ENCODE data around the gene LSM4.

The LSM4 gene

DNA sequence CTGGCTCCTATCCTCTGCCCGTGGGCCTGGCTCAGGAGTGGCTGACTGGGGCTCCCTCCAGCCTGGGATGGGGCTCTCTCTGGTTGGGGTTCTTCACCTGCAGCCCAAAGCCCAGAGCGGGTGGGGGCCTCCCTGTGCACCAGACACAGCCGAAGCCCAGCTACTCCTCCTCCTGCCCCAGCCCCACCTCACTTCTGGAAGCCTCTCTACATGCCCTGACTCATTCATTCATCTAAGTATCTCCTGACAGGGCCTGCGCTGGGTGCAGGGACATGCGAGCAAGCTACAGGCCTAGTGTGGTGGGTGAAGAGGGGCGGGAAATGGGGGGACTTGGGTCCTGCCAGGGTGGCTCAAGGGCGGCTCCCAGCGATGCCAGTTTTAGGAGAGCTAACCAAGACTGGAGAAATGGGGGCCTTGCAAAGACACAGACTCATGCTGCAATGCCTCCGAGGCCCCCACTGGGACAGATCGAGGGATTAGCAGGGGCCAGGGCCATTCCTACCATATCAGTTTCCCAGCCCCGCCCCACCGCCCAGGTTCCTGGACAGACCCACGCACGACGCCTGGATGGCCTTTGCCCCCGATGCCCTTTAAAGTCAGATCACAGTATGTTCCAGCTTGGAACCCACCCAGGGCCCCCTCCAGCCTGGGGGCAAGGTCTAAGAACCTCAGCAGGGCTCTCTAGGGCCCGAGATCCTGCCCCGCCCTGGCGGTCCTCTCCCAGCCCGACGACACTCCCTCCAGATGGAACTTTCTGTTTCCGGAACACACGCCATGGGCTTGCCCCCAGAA, 12.6 kb downstream of the LSM4 start:
- no peak for DNase-seq

DNA sequence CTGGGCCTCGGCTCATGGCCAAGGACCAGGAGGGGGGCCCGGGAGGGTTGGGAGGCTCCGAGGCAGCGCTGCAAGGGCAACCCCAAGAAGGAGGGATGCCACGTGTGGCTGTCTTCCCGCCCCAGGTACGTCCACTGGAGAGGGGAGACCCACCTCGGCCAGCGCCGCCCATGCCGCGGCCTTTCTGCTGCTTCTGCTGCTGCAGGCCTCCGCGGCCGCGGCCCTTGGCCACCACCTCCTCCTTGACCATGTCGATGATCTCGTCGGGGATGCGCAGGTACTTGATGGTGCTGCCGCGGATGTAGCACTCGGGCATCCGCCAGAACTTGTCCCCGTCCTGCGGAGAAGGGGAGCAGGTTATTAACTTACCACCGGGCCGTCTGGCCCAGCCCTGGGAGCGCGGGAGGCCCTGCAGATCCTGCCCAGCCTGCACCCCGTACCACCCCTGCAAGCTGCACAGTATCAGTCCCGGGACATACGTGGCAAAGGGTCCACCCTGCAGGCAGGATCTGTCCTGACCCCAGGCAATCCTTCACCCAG, 13.3 kb downstream of the LSM4 start:
- DNase-seq, result no peak

GRCh38 chr19:18308948-18309325, 13.9 kb downstream of the LSM4 start:
- no peak for DNase-seq

GRCh38 chr19:18308051-18308947, 14.6 kb downstream of the LSM4 start:
- no peak for DNase-seq

GRCh38 chr19:18307271-18307681, 15.6 kb downstream of the LSM4 start:
- DNase-seq, result no peak

DNA sequence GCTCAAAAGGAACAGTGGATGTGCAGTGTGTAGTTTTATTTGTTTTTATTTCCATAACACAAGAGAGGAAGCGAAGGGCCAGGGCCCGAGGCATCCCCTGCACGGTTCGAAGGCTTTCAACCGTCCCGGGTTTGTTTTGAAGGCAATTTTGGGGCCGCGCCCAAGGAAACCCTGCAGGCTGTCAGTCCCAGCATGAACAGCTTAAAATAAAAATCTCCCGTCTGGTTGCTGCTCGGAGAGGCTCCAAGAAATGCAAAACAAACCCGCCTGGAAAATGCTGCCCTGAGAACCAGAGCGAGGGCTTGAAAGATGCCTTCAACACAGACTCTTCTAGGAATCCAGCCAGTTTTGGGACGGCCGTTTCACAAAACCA, 16.0 kb downstream of the LSM4 start:
- no peak for DNase-seq

- DNase-seq, result no peak
Observed at GRCh38 chr19:18306209-18306887, 16.5 kb downstream of the LSM4 start.

DNA sequence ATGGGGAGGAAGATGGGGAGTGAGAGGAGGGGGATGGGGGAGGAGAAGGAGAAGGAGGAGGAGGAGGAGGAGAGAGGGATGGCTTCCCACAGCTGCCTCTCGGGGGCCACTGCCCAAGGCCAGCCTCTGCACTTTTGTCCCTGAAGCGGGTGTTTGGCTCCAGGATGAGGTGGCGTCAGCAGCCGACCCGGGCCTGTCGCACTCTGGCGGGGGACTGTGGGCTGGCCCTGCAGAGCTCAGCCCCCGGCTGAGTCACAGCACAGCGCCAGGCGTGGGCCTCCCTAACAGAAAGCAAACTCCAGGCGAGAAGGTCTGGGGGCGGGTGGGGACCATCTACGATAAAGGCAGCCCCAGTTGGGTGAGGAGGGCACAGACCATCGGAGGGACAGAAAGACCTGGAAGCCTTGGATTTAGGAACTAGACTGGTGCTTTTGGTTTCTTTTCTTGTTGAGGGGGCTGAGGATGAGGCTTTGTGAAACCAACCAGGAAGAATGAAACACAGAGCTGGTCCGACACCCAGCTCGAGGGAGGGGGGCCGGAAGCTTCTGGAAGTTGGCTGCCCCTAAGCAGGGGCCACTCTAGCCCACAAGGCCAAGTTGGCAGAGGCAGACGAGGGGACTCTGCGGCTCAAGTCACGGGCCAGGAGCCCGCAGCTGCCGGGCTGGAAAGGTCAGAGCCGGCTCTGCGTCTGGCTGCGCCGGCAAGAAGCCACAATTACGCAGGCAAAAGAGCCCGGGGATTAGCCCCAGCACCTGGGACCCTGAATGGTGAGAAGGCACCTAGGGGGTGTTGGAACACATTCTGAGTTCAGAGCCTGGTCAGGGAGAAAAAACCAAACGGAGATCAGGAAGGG, 18.2 kb downstream of the LSM4 start:
- no peak for DNase-seq

DNA sequence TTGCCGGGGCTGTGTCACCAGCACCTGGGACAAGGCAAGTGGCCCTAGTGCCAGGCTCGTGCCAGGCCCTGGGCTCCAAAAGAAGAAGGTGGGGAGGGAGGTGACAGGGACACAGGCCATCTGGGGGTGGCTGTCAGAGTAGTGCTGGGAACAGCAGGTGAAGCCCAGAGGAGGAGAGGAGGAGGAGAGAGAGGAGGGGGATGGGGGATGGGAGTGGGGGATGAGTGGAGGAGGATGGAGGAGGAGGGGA, 18.7 kb downstream of the LSM4 start:
- no peak for DNase-seq

DNA sequence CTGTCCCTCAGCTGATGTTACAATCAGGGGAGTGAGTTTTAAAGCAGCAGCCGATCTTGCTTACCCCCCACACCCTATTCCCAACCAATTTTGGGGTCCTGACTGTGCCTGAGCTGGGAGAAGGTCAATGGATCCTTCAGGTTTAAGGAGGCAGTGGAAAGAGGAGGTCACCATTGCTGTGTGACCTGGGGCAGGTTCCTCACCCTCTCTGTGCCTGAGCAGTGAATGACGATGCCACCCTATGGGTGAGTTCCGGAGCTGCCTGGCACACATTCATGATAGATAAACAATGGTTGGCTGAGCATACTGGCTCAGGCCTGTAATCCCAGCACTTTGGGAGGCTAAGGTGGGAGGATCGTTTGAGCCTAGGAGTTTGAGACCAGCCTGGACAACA, 21.2 kb downstream of the LSM4 start:
- no peak for DNase-seq

- DNase-seq, result no peak
Observed at GRCh38 chr19:18300930-18301717, 21.8 kb downstream of the LSM4 start.

- DNase-seq, result no peak
Observed at GRCh38 chr19:18299654-18300053, 23.2 kb downstream of the LSM4 start.

- DNase-seq, result no peak
Observed at GRCh38 chr19:18298601-18299000, 24.3 kb downstream of the LSM4 start.

GRCh38 chr19:18297308-18297707, 25.6 kb downstream of the LSM4 start:
- DNase-seq, result no peak

DNA sequence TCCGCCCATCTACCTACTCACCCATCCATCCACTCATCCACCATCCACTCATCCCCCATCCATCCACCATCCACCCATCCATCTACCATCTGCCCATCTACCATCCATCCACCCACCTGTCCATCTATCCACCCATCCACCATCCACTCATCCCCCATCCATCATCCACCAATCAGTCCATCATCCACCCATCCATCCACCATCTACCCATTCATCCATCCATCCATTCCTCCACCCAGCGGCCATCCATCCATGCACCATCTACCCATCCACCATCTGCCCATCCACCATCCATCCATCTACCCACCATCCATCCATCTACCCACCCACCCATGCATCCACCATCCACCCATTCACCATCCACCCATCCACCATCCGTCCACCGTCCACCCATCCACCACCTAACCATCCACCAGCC, 27.8 kb downstream of the LSM4 start:
- no peak for DNase-seq

DNA sequence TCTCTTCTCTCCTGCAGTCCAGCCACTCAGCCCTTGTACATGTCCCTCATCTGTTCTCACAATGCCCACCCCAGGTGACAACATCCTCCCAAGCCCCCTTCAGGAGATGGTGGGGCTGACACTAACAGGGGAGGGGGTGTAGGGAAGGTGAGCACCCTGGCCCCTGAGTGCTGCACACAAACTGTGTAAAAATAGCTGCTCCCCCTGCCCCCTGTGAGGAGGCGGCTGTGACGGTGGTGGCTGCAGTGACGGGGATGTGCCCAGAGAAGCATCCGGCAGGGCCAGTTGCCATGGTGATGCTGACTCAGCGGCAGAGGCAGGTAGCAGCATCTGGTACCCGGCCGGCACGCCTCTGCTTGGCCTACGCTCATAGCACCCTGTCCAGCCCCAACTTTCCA, 28.4 kb downstream of the LSM4 start:
- no peak for DNase-seq

DNA sequence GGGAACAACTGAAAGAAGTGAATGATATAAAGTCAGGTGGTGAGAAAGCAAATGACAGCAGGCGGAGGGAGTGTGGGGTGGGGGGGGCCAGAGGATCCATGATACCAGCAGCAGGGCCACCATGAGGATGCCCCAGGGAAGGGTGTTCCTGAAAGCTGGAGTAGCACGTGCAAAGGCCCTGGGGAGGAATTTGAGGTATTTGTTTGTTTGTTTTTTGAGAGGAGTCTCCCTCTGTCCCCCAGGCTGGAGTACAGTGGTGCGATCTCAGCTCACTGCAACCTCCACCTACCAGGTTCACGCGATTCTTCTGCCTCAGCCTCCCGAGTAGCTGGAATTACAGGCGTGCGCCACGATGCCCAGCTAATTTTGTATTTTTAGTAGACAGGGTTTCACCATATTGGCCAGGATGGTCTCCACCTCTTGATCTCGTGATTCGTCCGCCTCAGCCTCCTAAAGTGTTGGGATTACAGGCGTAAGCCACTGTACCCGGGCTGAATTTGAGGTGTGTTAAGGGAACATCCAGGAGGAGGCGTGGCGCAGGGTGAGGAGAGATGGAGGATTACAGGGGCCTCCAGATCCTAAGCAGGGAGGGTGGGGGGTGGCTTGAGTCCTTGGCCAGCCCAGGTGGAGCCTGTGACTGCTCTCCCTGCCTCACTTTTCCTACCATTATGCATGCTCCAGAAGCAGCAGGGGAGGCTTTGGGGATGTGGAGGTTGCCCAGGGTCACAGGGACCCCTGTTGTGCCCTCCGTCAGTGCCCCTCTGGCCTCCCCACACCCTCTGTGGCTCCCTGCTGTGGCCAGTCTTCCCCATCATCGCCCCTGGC, 29.0 kb downstream of the LSM4 start:
- DNase-seq, result no peak

DNA sequence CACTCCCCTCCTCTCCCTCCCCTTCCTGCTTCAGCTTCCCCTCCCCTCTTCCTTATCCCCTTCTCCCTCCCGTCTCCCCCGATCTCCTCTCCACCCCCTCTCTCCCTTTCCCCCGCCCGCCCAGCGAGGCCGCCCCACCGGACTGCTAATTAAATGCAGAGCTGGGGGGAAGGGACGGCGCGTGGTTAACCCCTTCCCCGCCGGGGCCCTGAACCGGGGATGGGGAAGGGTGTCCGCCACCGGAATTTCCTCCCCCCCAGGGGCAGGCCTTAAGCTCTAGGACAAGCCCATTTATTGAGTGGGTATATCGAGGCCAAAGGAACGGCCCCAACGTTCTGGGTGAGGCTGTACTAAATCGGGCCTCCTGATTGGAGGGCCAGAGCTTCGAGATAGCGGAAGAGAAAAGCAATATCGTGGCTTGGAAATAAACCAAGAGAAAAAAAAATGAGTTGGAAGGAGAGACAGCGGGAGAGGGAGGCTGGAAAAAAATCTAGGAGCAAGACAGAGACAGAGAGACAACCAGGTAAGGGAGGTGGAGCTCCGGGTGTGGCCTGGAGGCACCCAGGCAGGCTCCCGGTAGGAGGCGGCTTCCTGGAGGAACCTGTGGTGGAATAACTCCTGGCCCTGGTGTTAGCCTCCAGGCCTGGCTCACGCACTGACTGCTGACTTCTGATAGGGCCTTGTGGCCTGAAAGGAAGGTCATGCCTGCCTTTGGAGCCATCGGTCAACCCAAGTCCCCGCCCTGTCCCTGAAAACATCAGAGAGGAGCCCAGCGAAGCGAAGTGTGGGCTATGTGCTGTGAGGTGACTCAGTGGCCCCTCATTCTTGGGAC, 29.9 kb downstream of the LSM4 start:
- DNase-seq, result no peak

DNA sequence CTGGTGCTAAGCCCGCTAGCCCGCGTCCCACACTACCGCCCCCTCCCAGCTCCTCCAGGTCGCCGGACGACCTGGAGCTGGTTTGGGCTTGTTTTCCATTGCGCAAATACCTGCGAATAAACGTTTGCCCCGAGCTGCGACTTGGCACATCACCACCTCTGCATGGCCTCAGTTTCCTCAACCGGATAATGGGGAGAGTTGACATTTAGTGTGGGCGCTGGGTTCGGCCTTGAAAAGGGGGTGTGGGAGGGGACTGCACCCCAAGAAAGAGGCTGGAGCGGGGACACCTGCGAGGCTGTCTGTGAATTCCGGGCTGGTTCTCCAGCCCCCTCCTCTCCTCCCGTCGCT, 30.4 kb downstream of the LSM4 start:
- DNase-seq, result no peak
